Inflammatory macrophage treated with lipopolysaccharide for 4 hours (primary cell): ENCODE measurements around the gene ATP2C2.
A peak's percentile ranks its signal among the peaks of the same experiment; 100 is the strongest.
"Not testable (repeated sequence)": the region's sequence is repeated elsewhere in the genome, so short reads cannot be mapped to it uniquely, and the experiment has no call there.

Experiments
- DNase-seq: peaks from one replicate; pipeline ENCODE4 v3.0.0-alpha.2; 2020

The ATP2C2 gene

DNA sequence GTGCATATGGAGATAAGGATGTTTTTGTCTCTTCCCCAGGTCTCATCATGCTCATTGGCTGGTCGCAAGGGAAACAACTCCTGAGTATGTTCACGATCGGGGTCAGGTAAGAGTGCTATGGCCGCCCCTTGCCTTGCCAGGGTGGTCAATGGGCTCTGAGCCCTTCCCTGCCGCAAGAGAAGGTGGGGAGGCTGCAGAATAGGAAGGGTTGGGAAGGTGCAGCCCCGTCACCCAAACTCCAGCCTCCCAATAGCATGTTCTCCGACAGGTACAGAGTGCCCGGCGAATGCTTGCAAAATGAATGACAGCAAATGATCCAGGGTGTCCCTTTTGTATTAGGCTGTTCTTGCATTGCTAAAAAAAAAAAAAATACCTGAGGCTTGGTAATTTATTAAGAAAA, 57.4 kb downstream of the ATP2C2 start:
- no peak for DNase-seq

DNA sequence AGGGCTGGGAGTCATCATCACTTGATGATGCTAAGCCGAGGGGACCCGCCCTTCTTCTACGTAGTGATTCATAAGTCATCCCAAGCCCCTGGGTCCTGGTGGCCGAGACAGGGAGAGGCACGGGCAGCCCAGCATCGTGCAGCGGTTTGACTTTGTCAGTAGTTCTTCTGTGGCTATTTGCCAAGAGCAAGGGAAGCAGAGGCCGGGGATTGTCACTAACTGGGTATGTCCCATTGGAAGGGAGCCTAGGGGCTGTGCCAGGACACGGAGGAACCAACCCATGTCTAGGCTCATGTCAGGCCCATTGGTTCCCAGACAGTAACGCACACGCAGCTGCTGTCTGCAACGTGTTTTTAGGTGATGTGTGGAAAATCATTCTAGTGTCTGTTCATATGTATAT, 58.5 kb downstream of the ATP2C2 start:
- DNase-seq = no peak

GRCh38 chr16:84427553-84427952, 59.2 kb downstream of the ATP2C2 start:
- DNase-seq = peak; percentile 2

- no peak for DNase-seq
Observed at GRCh38 chr16:84430860-84431259, 62.5 kb downstream of the ATP2C2 start.

- no peak for DNase-seq
Observed at GRCh38 chr16:84434800-84435199, 66.5 kb downstream of the ATP2C2 start.

DNA sequence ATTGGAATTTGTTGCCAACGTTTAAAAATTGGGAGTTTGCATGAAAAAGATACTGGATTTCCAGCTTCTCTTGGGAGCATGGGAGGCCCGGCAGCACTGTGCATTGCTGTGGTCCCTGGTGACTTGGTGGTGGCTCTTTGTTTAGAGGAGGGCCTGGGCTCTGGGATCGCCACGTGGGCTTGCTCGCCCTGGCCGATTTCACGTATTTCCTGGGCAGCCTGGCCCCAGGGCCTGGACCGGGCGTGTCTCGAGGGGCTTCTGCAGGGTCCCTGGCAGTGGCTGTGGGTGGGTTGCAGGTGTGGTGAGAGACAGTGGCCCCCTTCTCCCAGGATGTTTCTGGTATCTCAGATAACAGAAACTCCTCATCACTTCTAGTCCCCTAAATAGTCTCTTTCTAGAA, 67.9 kb downstream of the ATP2C2 start:
- no peak for DNase-seq

DNA sequence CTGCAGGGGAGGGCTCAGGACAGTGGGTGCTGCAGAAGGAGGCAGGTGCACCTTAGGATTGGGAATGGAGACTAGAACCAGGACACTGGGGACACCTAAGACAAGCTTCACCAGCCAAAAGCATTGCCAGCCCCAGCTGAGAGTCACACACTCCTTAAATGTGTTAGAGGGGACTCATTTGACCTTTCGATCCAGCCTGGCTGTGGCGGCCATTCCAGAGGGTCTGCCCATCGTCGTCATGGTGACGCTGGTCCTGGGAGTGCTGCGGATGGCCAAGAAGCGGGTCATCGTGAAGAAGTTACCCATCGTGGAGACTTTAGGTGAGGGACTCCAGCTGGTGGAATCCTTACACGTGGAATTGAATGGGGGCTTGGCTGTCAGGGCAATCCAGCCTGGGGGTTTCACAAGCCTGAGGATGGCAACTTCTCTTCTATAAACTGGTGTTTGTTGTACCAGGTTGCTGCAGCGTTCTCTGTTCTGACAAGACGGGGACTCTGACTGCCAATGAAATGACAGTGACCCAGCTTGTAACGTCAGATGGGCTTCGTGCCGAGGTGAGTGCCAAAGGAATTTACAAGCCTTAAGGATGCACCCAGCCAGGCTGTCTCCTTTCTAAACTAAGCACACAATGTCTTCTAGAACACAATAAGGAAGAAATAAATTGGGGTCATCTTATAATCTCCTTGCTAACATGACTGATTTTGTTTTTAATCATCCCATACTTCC, 70.8 kb downstream of the ATP2C2 start:
- no peak for DNase-seq

DNA sequence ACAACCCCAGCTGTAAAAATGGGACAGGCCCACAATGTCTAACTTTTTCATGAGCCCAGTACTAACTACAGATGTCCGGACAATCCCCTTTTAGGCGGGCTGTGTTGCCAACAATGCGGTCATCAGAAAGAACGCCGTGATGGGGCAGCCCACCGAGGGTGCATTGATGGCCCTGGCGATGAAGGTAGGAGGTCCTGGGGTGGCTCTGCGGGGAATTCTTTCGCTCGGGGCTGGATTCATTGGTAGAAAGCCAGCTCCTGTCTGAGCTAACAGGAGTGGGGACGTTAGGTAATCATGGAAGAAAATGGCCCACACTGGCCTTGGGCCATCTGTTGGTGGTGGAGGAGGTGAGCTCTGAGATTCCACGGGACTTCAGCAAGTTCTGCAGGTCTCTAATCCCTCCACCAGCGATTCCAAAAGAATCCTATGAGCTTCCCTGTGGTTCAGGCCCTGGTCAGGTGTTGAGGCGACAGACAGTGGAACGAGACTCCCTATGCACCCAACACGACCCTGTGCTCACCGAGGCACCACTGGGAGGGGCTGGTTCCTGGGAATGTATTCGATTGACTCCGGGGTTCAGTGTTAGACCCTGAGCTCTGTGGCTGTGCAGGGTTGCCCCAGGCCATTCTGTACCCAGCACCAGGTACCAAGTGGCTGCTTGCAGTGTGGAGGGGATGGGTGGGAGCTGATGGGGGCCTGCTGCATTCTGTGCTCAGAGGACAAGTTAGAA, 74.2 kb downstream of the ATP2C2 start:
- no peak for DNase-seq

- DNase-seq = no peak
Observed at GRCh38 chr16:84443166-84443802, 74.9 kb downstream of the ATP2C2 start.

DNA sequence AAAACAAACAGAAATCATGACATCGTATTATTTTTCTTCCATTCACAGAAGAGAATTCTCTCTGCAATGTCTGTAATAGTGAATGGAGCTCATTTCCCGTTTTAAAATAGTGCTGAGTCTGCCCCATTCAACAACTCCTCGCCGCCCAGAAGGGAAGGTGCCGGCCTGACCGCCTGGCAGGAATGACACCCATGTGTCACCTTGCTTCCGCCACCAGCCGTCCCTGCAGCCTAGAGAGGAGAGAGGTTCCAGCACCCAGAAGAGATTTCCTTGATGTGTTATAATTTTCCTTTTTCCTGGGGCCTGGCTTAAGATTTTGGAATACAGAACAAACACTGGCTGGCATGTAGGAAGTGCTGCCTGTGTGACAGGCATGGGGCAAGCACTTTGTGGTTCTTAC, 76.1 kb downstream of the ATP2C2 start:
- no peak for DNase-seq

GRCh38 chr16:84446084-84446483, 77.7 kb downstream of the ATP2C2 start:
- DNase-seq = no peak

DNA sequence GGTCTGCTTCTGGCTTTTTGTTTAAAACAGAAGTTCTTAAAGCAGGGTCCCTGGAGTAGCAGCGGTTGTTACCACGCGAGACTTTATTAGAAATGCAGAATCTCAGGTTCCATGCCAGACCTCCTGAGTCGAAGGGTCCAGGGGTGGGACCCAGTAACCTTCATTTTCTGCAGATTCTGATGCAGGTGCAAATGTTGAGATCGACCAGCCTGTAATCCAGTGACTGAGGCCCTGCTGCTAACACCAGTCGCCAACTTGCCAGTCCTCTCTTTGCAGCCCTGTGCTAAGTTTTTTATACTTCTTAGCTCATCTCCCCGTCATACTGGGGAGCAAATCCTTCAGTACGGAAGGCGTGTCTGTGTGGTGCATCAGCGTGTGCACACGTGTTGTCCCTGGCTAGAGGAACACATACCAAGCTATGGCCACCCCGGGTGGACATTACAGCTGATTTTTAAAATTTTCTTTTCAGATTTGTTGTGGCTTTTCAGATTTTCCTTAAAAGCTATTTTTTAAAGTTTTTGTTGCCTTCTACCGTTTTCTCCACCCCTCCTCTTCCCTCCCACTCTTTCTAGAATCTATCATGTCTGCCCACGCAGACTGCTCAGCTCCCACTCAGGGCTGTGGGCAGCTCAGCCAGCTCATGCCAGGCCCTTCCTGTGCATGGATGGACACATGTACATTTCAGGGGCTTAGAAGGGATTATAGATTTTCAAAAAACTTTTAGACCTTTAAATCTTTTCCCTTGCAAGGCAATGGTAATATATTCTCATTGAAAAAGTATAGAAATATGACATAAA, 78.5 kb downstream of the ATP2C2 start:
- no peak for DNase-seq

DNA sequence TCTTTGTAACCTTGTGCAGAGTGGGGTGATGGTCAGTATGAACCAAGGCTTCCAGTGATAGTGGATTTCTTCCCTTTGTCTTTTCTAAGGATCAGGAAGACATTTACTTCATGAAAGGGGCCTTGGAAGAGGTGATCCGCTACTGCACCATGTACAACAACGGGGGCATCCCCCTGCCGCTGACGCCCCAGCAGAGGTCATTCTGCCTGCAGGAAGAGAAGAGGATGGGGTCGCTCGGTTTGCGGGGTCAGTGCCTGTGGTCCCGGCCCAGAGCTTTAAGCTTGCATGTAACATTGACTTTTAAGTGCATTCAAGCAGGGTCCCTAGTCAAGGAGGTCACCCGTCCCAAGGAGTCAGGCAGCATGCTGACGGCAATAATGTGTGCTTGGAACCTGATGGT, 80.1 kb downstream of the ATP2C2 start:
- no peak for DNase-seq

DNA sequence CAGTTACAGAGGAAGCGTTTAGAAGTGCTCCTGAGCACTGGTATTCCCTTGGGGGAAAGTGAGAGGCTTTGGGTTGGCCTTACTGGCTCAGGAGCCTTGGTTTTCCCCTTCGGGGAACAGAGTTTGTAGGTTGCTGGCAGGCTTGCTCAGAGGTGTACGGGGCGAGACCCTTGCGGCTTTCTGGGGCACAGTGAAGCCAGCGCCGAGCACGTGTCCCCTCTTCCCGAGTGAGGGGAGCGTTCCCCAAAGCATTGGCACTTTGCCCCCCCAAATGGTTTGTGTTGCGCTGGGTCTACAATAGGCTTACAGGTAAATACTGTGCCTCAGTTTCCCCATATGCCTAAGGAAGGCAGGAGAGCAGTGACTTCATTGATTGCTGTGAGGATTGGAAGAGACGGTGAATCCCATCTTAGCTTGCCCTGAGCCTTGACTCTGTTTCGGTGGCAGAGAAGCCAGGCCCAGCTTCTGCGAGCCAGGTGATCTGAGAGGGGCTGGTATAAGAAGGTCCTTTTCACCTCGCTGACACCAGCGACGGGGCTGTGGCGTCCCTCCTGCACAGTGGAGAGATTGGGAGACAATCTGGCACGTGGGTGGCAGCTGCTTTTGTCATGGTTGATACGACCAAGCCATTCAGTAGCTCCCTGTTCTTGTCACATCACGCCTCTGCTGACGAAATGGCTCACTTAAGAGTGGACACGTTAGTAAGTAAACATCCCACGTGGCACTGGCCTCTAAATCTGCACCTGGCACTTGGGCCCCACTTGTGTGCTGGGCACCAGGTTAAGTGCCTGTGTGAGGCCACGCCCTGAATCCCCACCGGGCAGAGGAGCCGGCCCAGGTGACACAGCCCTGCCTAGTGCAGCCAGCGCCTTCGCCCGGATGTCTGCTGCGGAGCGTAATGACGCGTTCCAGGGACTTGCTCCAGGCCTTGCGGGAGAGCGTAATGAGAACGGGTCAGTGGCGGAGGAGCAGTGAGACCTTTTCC, 81.1 kb downstream of the ATP2C2 start:
- no peak for DNase-seq

DNA sequence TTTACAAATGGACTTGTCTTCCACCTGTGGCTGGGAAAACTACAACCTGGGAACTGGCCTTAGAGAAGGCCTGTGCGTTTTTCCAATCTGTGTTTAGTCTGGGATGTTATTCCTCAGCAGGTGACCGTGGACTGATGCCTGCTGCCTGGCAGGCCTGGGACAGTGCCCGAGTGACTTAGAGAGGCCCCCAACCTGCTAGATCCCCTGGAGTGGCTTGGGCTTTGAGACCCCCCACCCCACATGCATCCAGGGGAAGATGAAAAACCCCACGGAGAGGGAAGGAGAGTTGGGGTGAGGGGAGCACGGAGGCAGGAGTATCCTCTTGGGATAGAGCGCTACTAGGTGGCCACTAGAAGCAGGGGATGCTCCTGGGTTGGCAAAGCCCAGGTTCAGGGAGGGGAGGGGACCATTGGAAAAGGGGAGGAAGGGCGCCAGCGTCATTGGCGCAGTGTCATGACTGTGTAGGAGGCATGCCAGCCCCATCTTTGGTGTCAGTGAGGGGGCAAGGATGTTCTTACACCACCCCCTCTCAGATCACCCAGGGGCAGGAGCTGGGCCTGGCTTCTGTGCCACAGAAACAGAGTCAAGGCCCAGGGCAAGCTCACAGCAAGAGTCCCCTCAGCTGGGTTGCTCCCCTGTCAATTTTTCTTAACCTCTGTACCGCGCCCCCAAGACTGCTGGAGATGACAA, 82.0 kb downstream of the ATP2C2 start:
- no peak for DNase-seq

DNA sequence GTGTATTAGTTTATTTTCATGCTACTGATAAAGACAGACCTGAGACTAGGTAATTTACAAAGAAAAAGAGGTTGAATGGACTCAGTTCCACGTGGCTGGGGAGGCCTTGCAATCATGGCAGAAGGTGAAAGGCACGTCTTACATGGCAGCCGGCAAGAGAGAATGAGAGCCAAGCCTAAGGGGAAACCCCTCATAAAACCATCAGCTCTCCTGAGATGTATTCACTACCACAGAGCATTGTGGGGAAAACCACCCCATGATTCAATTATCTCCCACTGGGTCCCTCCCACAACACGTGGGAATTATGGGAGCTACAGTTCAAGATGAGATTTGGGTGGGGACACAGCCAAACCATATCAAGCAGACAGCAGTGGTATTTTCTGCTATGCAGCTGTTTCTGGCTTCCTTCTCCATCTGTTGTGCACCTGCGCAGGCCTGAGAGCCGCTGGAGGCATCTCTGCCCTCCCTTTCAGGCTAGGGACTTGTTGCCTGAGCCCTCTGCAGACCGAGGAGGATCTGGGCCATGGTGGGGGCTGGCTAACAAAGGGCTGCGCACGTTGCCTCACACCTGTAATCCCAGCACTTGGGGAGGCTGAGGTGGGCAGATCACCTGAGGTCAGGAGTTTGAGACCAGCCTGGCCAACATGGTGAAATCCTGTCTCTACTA, 82.8 kb downstream of the ATP2C2 start:
- DNase-seq = not testable (repeated sequence)

DNA sequence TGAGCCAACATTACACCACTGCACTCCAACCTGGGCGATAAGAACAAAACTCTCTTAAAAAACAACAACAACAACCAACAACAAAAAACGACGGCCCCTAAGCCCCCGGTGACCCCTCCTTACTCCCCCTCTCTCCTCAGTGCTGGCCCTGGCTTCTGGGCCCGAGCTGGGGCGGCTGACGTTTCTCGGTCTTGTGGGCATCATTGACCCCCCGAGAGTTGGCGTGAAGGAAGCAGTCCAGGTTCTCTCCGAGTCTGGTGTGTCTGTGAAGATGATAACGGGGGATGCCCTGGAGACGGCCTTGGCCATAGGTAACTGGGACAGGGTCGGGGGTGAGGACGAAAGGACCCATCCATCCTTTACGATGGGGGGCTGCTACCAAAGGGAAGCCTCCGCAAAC, 83.4 kb downstream of the ATP2C2 start:
- no peak for DNase-seq

- DNase-seq = no peak
Observed at GRCh38 chr16:84453061-84453752, 84.9 kb downstream of the ATP2C2 start.

DNA sequence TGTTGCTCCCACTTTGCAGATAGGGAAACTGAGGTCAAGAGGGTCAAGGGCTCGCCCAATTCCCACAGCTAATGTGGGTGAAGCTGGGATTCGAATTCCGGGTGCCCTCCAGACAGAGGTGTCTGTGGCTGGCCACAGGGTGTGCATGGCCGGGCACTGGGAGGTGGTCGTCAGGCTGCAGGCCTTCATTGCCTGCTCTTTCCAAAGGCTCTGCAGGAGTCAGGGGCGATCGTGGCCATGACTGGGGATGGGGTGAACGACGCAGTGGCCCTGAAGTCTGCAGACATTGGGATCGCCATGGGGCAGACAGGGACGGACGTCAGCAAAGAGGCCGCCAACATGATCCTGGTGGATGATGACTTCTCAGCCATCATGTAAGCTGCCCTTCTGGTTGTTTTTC, 86.3 kb downstream of the ATP2C2 start:
- DNase-seq = no peak

DNA sequence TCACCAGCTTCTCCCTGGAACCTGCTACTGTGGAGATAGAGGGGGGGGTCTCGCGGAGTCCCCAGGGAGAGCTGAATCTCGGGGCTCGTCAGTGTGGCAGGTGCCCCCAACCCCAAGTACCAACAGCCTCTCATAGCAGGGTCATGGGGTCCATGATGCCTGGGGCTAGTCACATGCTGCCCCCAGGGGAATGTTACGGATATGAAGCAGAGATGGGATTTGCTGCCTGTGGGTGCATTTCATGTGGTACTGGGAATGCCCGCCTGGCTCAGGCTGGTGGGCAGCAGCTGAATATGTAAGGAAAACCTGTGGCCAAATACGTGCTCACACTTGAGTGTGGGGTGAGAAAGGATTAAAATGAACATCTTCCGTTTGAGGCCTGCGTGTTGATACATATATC, 86.7 kb downstream of the ATP2C2 start:
- DNase-seq = no peak
